ENCODE results near the gene KNDC1.

DNA sequence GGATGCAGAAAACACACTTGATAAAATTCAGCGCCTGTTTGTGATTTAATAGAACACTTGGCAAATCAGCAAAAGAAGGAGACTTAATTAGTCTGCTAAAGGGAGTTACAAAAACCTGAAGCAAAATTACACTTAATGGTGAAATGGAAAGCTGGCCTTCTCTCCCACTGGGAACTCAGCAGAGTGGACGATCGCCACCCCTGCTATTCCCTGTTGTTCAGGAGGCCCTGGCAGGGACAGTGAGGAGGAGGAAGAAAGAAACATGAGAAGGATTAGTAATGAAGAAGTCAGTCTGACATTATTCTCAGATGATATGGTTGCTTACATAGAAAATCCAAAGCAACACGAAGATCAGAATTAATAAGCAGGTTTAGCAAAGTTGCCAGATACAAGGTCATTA is 5.6 kb upstream of the KNDC1 start:
- TF ChIP-seq CTCF (IDR thresholded peaks at IDR 0.05) = no peak
- no peak for TF ChIP-seq POLR2A (IDR thresholded peaks at IDR 0.05)
- no peak for TF ChIP-seq EP300 (IDR thresholded peaks at IDR 0.05)
